Lung (tissue), 12 donors: Measurements from ENCODE around the gene CYTH1. TPM values are rescaled to one million over a fixed set of nuclear protein-coding genes. Genes with fewer than 3 reads are reported as not detected.

Experiments used
- ATAC-seq: fragments of 200-7000 bp; cut with Tn5 transposase; one replicate; pipeline ENCODE4 v1.9.1; 2020; ENCODE audit warnings: moderate number of reproducible peaks; ENCODE audit not compliant: insufficient read depth, low FRiP score
- DNase-seq, 3 donors: peaks; one replicate each; pipeline ENCODE4 v3.0.0-alpha.2; 2013 to 2017
- H3K27ac ChIP-seq, 2 donors: one replicate each; pipeline ENCODE4 v1.5.1; 2013; ENCODE audit warnings: mild to moderate bottlenecking in 2 of 2, moderate library complexity in 2 of 2, control low read depth in 1 of 2, inconsistent platforms in 1 of 2, low read depth in 1 of 2, low read length in 1 of 2
- H3K27me3 ChIP-seq, 3 donors: one replicate each; pipeline ENCODE4 v1.5.1; 2013; ENCODE audit warnings: low read length in 2 of 3; ENCODE audit not compliant: control insufficient read depth in 3 of 3, insufficient read depth in 3 of 3
- H3K36me3 ChIP-seq, 4 donors: one replicate each; pipeline ENCODE4 v1.5.1; 2013; ENCODE audit warnings: low read length in 4 of 4, mild to moderate bottlenecking in 1 of 4, moderate library complexity in 1 of 4; ENCODE audit not compliant: control insufficient read depth in 4 of 4, insufficient read depth in 4 of 4
- H3K4me1 ChIP-seq, 5 donors: one replicate each; pipeline ENCODE4 v1.5.1; 2013; ENCODE audit warnings: low read length in 5 of 5, mild to moderate bottlenecking in 2 of 5, moderate library complexity in 1 of 5; ENCODE audit not compliant: control insufficient read depth in 5 of 5, insufficient read depth in 5 of 5
- H3K4me3 ChIP-seq: one replicate; pipeline ENCODE4 v1.5.1; 2013; ENCODE audit warnings: mild to moderate bottlenecking, control low read depth, moderate library complexity
- H3K9ac ChIP-seq, 2 donors: one replicate each; pipeline ENCODE4 v1.5.1; 2013; ENCODE audit warnings: low read length in 2 of 2, control low read depth in 1 of 2; ENCODE audit not compliant: insufficient read depth in 1 of 2
- H3K9me3 ChIP-seq, 4 donors: one replicate each; pipeline ENCODE4 v1.5.1; 2013; ENCODE audit warnings: low read length in 3 of 4, mild to moderate bottlenecking in 1 of 4, moderate library complexity in 1 of 4; ENCODE audit not compliant: control insufficient read depth in 4 of 4, insufficient read depth in 3 of 4
- CTCF ChIP-seq: IDR thresholded peaks from 2 replicates; pipeline ENCODE4 v1.5.1; 2012; ENCODE audit warnings: mild to moderate bottlenecking; ENCODE audit errors: control extremely low read depth, extremely low read depth
- WGBS, 2 donors: extraction: QIAGEN DNeasy Blood & Tissue Kit; methylation state at CpG; one replicate each; pipeline ENCODE4 v1.1.7; 2013; 5-methylcytosine and 5-hydroxymethylcytosine counted together
- polyA plus RNA-seq, 2 donors: library from polyadenylated mRNA; stranded (reverse); fragments of 200-250 nt; gene quantifications; one replicate each; pipeline ENCODE4 v1.2.1, GENCODE V29; 2013
- total RNA-seq, 2 donors: library from RNA; depleted of rRNA in 1 of 2; stranded (reverse); fragments of >200 nt in 1 of 2; gene quantifications; one replicate each; pipeline ENCODE4 v1.2.1, GENCODE V29; 2014 to 2021
- donor health status: control.
- donor health status: control.
- donor health status: Bipolar disorder and iron deficiency.
- donor health status: healthy.
- donor health status: DM: yes; HTN: yes; CAD: no.

CYTH1 gene
- total and polyA plus RNA-seq, 4 donors, result 50.5 to 97.2 (median 76.0) TPM

GRCh38 chr17:78724544-78724943 is 57.5 kb downstream of the CYTH1 start:
- H3K36me3 ChIP-seq, result peaks cover 0 to 3% (median 0%) of the 10 kb centered on the region in 4 donors
- no peak for TF ChIP-seq CTCF
- H3K4me1 ChIP-seq, result peaks cover 6 to 34% (median 23%) of the 10 kb centered on the region in 5 donors
- WGBS, 2 donors, result 37 to 48% methylated on average over 5 of the region's 5 CpGs
- DNase-seq (no peak), ATAC-seq (no peak)
- H3K27ac ChIP-seq, result peak overlapping the region in 1 of 2 donors; percentile 1
- H3K9me3 ChIP-seq, result no peaks in the 10 kb centered on the region
- H3K9ac ChIP-seq, result no peak overlapping the region
- H3K4me3 ChIP-seq, result no peak overlapping the region
- H3K27me3 ChIP-seq, result no peaks in the 10 kb centered on the region

GRCh38 chr17:78723957-78724356 is 58.1 kb downstream of the CYTH1 start:
- H3K27me3 ChIP-seq, result no peaks in the 10 kb centered on the region
- no peak overlapping the region for H3K27ac ChIP-seq
- H3K36me3 ChIP-seq, result peaks cover 0 to 3% (median 0%) of the 10 kb centered on the region in 4 donors
- H3K4me1 ChIP-seq, result peaks cover 6 to 32% (median 23%) of the 10 kb centered on the region in 5 donors
- no peak for DNase-seq
- no peak overlapping the region for H3K4me3 ChIP-seq
- no peak for ATAC-seq
- TF ChIP-seq CTCF, result no peak
- 80 to 89% methylated on average over 8 of the region's 8 CpGs for WGBS, 2 donors
- H3K9ac ChIP-seq, result no peak overlapping the region
- no peaks in the 10 kb centered on the region for H3K9me3 ChIP-seq

- no peak for TF ChIP-seq CTCF
- Histone ChIP-seq H3K36me3 (peaks cover 0 to 3% (median 0%) of the 10 kb centered on the region in 4 donors), H3K4me3 (no peak overlapping the region), H3K27ac (no peak overlapping the region), H3K27me3 (no peaks in the 10 kb centered on the region), H3K9me3 (no peaks in the 10 kb centered on the region), H3K4me1 (peaks cover 6 to 35% (median 29%) of the 10 kb centered on the region in 5 donors), H3K9ac (no peak overlapping the region)
- WGBS, 2 donors, result 47 to 68% methylated on average over 25 of the region's 25 CpGs
- ATAC-seq (no peak), DNase-seq (peak; percentile 86 to 89 (median 88))
Measured at GRCh38 chr17:78723001-78723796, 58.9 kb downstream of the CYTH1 start.
